NT2/D1 (cell line): ENCODE measurements around the gene MAST4.

Source experiments
- DNase-seq: peaks from one replicate; pipeline ENCODE4 v3.0.0-alpha.2; 2011; ENCODE audit warnings: low read depth, low spot score
- H3K27me3 ChIP-seq: 2 replicates; pipeline ENCODE4 v1.6.0; 2011; ENCODE audit warnings: mild to moderate bottlenecking; ENCODE audit not compliant: insufficient read length, insufficient read depth
- H3K36me3 ChIP-seq: 2 replicates; pipeline ENCODE4 v1.6.1; 2011; ENCODE audit warnings: mild to moderate bottlenecking, low read length, mixed read lengths; ENCODE audit not compliant: insufficient read depth, insufficient read length
- H3K4me1 ChIP-seq: 2 replicates; pipeline ENCODE4 v1.5.1; 2011; ENCODE audit not compliant: insufficient read depth, insufficient read length
- H3K4me3 ChIP-seq: 2 replicates; pipeline ENCODE4 v1.5.1; 2011; ENCODE audit warnings: low read depth; ENCODE audit not compliant: insufficient read length
- H3K9ac ChIP-seq: 2 replicates; pipeline ENCODE4 v1.6.0; 2011; ENCODE audit warnings: low read depth; ENCODE audit not compliant: insufficient read length
- H3K9me3 ChIP-seq: 2 replicates; pipeline ENCODE4 v1.5.1; 2011; ENCODE audit warnings: mild to moderate bottlenecking, low read length; ENCODE audit not compliant: insufficient read depth
- SUZ12 ChIP-seq: IDR thresholded peaks from 2 replicates; pipeline ENCODE4 v1.6.1; 2011; ENCODE audit not compliant: insufficient read length, insufficient read depth; ENCODE audit errors: extremely low read depth
- YY1 ChIP-seq: IDR thresholded peaks from 2 replicates; pipeline ENCODE4 v1.6.1; 2011; ENCODE audit not compliant: insufficient read length, insufficient read depth
- ZNF274 ChIP-seq: IDR thresholded peaks from 2 replicates; pipeline ENCODE4 v1.6.1; 2011; ENCODE audit warnings: mild to moderate bottlenecking, low read depth, low read length

The MAST4 gene

GRCh38 chr5:67104859-67105258 lies 508.7 kb downstream of the MAST4 start:
- H3K9me3 ChIP-seq = no peaks in the 10 kb centered on the region
- no peak overlapping the region for H3K4me3 ChIP-seq
- no peak for TF ChIP-seq ZNF274
- no peak for TF ChIP-seq SUZ12
- TF ChIP-seq YY1 = no peak
- no peaks in the 10 kb centered on the region for H3K36me3 ChIP-seq
- no peaks in the 10 kb centered on the region for H3K4me1 ChIP-seq
- no peak for DNase-seq
- no peaks in the 10 kb centered on the region for H3K27me3 ChIP-seq
- no peak overlapping the region for H3K9ac ChIP-seq

GRCh38 chr5:67105270-67105669 lies 509.1 kb downstream of the MAST4 start:
- H3K27me3 ChIP-seq = no peaks in the 10 kb centered on the region
- no peaks in the 10 kb centered on the region for H3K4me1 ChIP-seq
- H3K9me3 ChIP-seq = no peaks in the 10 kb centered on the region
- H3K36me3 ChIP-seq = no peaks in the 10 kb centered on the region
- H3K9ac ChIP-seq = no peak overlapping the region
- TF ChIP-seq SUZ12 = no peak
- no peak for TF ChIP-seq YY1
- TF ChIP-seq ZNF274 = no peak
- no peak overlapping the region for H3K4me3 ChIP-seq
- DNase-seq = no peak

GRCh38 chr5:67106626-67107342 lies 510.6 kb downstream of the MAST4 start:
- TF ChIP-seq SUZ12 (no peak), YY1 (no peak), ZNF274 (no peak)

GRCh38 chr5:67111779-67112178 lies 515.6 kb downstream of the MAST4 start:
- TF ChIP-seq ZNF274 (no peak), YY1 (no peak), SUZ12 (no peak)
- no peaks in the 10 kb centered on the region for H3K27me3 ChIP-seq
- no peak for DNase-seq
- H3K36me3 ChIP-seq = peaks cover 2% of the 10 kb centered on the region
- H3K9me3 ChIP-seq = no peaks in the 10 kb centered on the region
- no peaks in the 10 kb centered on the region for H3K4me1 ChIP-seq
- no peak overlapping the region for H3K9ac ChIP-seq
- H3K4me3 ChIP-seq = no peak overlapping the region

More at GRCh38 chr5:67106626-67107342, 510.6 kb downstream of the MAST4 start:
- Histone ChIP-seq H3K9me3 (no peaks in the 10 kb centered on the region), H3K9ac (no peak overlapping the region), H3K4me3 (no peak overlapping the region), H3K36me3 (no peaks in the 10 kb centered on the region), H3K4me1 (no peaks in the 10 kb centered on the region), H3K27me3 (no peaks in the 10 kb centered on the region)
- no peak for DNase-seq

- peaks cover 2% of the 10 kb centered on the region for H3K36me3 ChIP-seq
- H3K9ac ChIP-seq = no peak overlapping the region
- H3K9me3 ChIP-seq = no peaks in the 10 kb centered on the region
- H3K4me1 ChIP-seq = no peaks in the 10 kb centered on the region
- no peaks in the 10 kb centered on the region for H3K27me3 ChIP-seq
- H3K4me3 ChIP-seq = no peak overlapping the region
- no peak for TF ChIP-seq ZNF274
- TF ChIP-seq SUZ12 = no peak
- TF ChIP-seq YY1 = no peak
- no peak for DNase-seq
Measured at GRCh38 chr5:67115246-67115645, 519.1 kb downstream of the MAST4 start.

- TF ChIP-seq ZNF274 = no peak
- no peak for TF ChIP-seq SUZ12
- TF ChIP-seq YY1 = no peak
Measured at GRCh38 chr5:67115817-67116216, 519.6 kb downstream of the MAST4 start.

GRCh38 chr5:67118050-67118620 lies 521.9 kb downstream of the MAST4 start:
- Histone ChIP-seq H3K4me1 (no peaks in the 10 kb centered on the region), H3K4me3 (no peak overlapping the region), H3K36me3 (peaks cover 2% of the 10 kb centered on the region), H3K9ac (no peak overlapping the region), H3K27me3 (no peaks in the 10 kb centered on the region), H3K9me3 (no peaks in the 10 kb centered on the region)
- no peak for DNase-seq
- TF ChIP-seq YY1 (no peak), ZNF274 (no peak), SUZ12 (no peak)

More at GRCh38 chr5:67115817-67116216, 519.6 kb downstream of the MAST4 start:
- Histone ChIP-seq H3K36me3 (peaks cover 2% of the 10 kb centered on the region), H3K9ac (no peak overlapping the region), H3K9me3 (no peaks in the 10 kb centered on the region), H3K27me3 (no peaks in the 10 kb centered on the region), H3K4me3 (no peak overlapping the region), H3K4me1 (no peaks in the 10 kb centered on the region)
- no peak for DNase-seq
